ENCODE measurements around the gene NTNG1.

NTNG1 gene

GRCh38 chr1:107328087-107328486 is 187.2 kb downstream of the NTNG1 start:
- no peak for DNase-seq (ENCODE audit: low read depth in 2 of 2)

- DNase-seq (ENCODE audit: low read depth in 2 of 2), result no peak
Observed at GRCh38 chr1:107339775-107340174, 198.9 kb downstream of the NTNG1 start.

GRCh38 chr1:107342316-107342715 is 201.5 kb downstream of the NTNG1 start:
- DNase-seq (ENCODE audit: low read depth in 2 of 2), result no peak

GRCh38 chr1:107342768-107343167 is 201.9 kb downstream of the NTNG1 start:
- DNase-seq (ENCODE audit: low read depth in 2 of 2), result no peak

GRCh38 chr1:107343601-107344000 is 202.8 kb downstream of the NTNG1 start:
- DNase-seq (ENCODE audit: low read depth in 2 of 2), result no peak

- no peak for DNase-seq (ENCODE audit: low read depth in 2 of 2)
Observed at GRCh38 chr1:107344268-107344760, 203.5 kb downstream of the NTNG1 start.

- DNase-seq (ENCODE audit: low read depth in 2 of 2), result no peak
Observed at GRCh38 chr1:107344836-107345235, 204.0 kb downstream of the NTNG1 start.

GRCh38 chr1:107352850-107353249 is 212.0 kb downstream of the NTNG1 start:
- no peak for DNase-seq (ENCODE audit: low read depth in 2 of 2)

- no peak for DNase-seq (ENCODE audit: low read depth in 2 of 2)
Observed at GRCh38 chr1:107357376-107357775, 216.5 kb downstream of the NTNG1 start.

- DNase-seq (ENCODE audit: low read depth in 2 of 2), result no peak
Observed at GRCh38 chr1:107358619-107359327, 217.9 kb downstream of the NTNG1 start.

GRCh38 chr1:107359472-107360241 is 218.8 kb downstream of the NTNG1 start:
- DNase-seq (ENCODE audit: low read depth in 2 of 2), result no peak

- DNase-seq (ENCODE audit: low read depth in 2 of 2), result no peak
Observed at GRCh38 chr1:107362468-107363140, 221.8 kb downstream of the NTNG1 start.

GRCh38 chr1:107363154-107363553 is 222.3 kb downstream of the NTNG1 start:
- DNase-seq (ENCODE audit: low read depth in 2 of 2), result no peak

- no peak for DNase-seq (ENCODE audit: low read depth in 2 of 2)
Observed at GRCh38 chr1:107365527-107366240, 224.8 kb downstream of the NTNG1 start.

GRCh38 chr1:107378426-107378825 is 237.6 kb downstream of the NTNG1 start:
- DNase-seq (ENCODE audit: low read depth in 2 of 2), result no peak

- DNase-seq (ENCODE audit: low read depth in 2 of 2), result no peak
Observed at GRCh38 chr1:107378866-107379265, 238.0 kb downstream of the NTNG1 start.

GRCh38 chr1:107379826-107380225 is 239.0 kb downstream of the NTNG1 start:
- DNase-seq (ENCODE audit: low read depth in 2 of 2), result no peak

GRCh38 chr1:107389410-107390396 is 248.9 kb downstream of the NTNG1 start:
- no peak for DNase-seq (ENCODE audit: low read depth in 2 of 2)

GRCh38 chr1:107394301-107394700 is 253.5 kb downstream of the NTNG1 start:
- no peak for DNase-seq (ENCODE audit: low read depth in 2 of 2)

- DNase-seq (ENCODE audit: low read depth in 2 of 2), result no peak
Observed at GRCh38 chr1:107401704-107402103, 260.9 kb downstream of the NTNG1 start.

GRCh38 chr1:107404756-107405155 is 263.9 kb downstream of the NTNG1 start:
- no peak for DNase-seq (ENCODE audit: low read depth in 2 of 2)

All from stimulated activated CD8-positive, alpha-beta memory T cell treated with anti-CD3 and anti-CD28 coated beads, Interleukin-15, amount 100 ng/mL, for 4 hours (primary cell).